DOHH2 (cell line): Measurements from ENCODE around the gene SHC3.

Experiments used
- CTCF ChIP-seq: fragments of 200-600 bp; sonication (generic); IDR thresholded peaks from one replicate; pipeline ENCODE4 v1.5.1; 2014; ENCODE audit warnings: antibody characterized with exemption, mild to moderate bottlenecking, low read depth, low read length; ENCODE audit not compliant: poor library complexity, severe bottlenecking
- EZH2phosphoT487 ChIP-seq: fragments of 200-600 bp; sonication (generic); IDR thresholded peaks from 2 replicates; pipeline ENCODE4 v1.6.1; 2017; ENCODE audit warnings: borderline replicate concordance, mild to moderate bottlenecking, antibody characterized with exemption, low read length, moderate library complexity, mixed read lengths

GRCh38 chr9:89010056-89010455 lies 168.6 kb downstream of the SHC3 start:
- no peak for TF ChIP-seq CTCF
- no peak for TF ChIP-seq EZH2phosphoT487
